HepG2 (cell line): Measurements from ENCODE around the gene TBC1D22A. TPM values are rescaled to one million over a fixed set of nuclear protein-coding genes. Genes with fewer than 3 reads are reported as not detected.

Experiments used
- ATAC-seq: fragments of 200-7000 bp; cut with Tn5 transposase; 3 replicates; pipeline ENCODE4 v1.9.1; 2020; ENCODE audit warnings: mild to moderate bottlenecking, moderate library complexity
- BruUV-seq: library from RNA; stranded (reverse); fragments of 400-500 nt; replicated peaks from 2 replicates; lab custom pipeline; 2021; lab: Mats Ljungman, UMichigan
- CTCF ChIA-PET: fragments of 300-600 bp; formaldehyde crosslinking; extraction: SDS; loops from one replicate; lab custom pipeline; 2021; ENCODE audit warnings: low total read pairs, inconsistent platforms, low intra/inter-chr PET ratio; lab: Yijun Ruan, JAX
- POLR2A ChIA-PET: fragments of 350-600 bp; sonication (Branson Sonifier 250); formaldehyde crosslinking; loops from one replicate; lab custom pipeline; 2020; ENCODE audit warnings: antibody characterized with exemption, inconsistent platforms; lab: Yijun Ruan, JAX
- DNase-seq: peaks from one replicate; pipeline ENCODE4 v3.0.0-alpha.2; 2015; ENCODE audit warnings: low spot score
- FAIRE-seq: peaks from 3 replicates; lab custom pipeline; 2011; peaks lifted over from hg19 to GRCh38; lab: Jason Lieb, UNC
- H2AFZ ChIP-seq: one replicate; pipeline ENCODE4 v1.6.1; 2011; ENCODE audit warnings: low read length, inconsistent platforms
- H3K27ac ChIP-seq: fragments of 300-600 bp; 3 replicates; pipeline ENCODE4 v1.8.0; 2011; ENCODE audit warnings: mixed run types, mild to moderate bottlenecking, mixed read lengths, low read length, inconsistent platforms; ENCODE audit not compliant: insufficient read depth; ENCODE audit errors: extremely low read length
- H3K27me3 ChIP-seq, 2 experiments: fragments of 200-600 bp in 1 of 2; 2 replicates in 1 of 2; 3 replicates in 1 of 2; pipeline versions ENCODE4 v1.6.0 to v1.8.0; 2011; ENCODE audit warnings: low read length in 2 of 2, mild to moderate bottlenecking in 2 of 2, moderate library complexity in 2 of 2, inconsistent platforms in 1 of 2; ENCODE audit not compliant: insufficient read depth in 2 of 2, control insufficient read depth in 1 of 2
- H3K36me3 ChIP-seq, 2 experiments: fragments of 200-600 bp in 1 of 2; replicated peaks in 1 of 2; 2 replicates in 1 of 2; 3 replicates in 1 of 2; pipeline versions ENCODE4 v1.5.1 to v1.8.0; 2011; ENCODE audit warnings: low read length in 2 of 2, inconsistent platforms in 1 of 2; ENCODE audit not compliant: insufficient read depth in 2 of 2, control insufficient read depth in 1 of 2
- H3K4me1 ChIP-seq: 2 replicates; pipeline ENCODE4 v1.5.1; 2012; ENCODE audit warnings: low read length, inconsistent platforms; ENCODE audit not compliant: insufficient read depth
- H3K4me2 ChIP-seq: 2 replicates; pipeline ENCODE4 v1.6.0; 2011; ENCODE audit warnings: low read depth, low read length, inconsistent platforms
- H3K4me3 ChIP-seq, 3 experiments: fragments of 200-600 bp in 1 of 3; sonication (generic), shearing (Covaris generic) in 1 of 3; replicated peaks in 1 of 3; 2 replicates each; pipeline ENCODE4 v1.5.1; 2011 to 2016; ENCODE audit warnings: low read length in 3 of 3, inconsistent platforms in 2 of 3, low read depth in 2 of 3, mild to moderate bottlenecking in 2 of 3, control low read depth in 1 of 3, mixed read lengths in 1 of 3; ENCODE audit not compliant: insufficient read depth in 1 of 3
- H3K79me2 ChIP-seq: one replicate; pipeline ENCODE4 v1.6.1; 2011; ENCODE audit warnings: low read length, inconsistent platforms; ENCODE audit not compliant: insufficient read depth
- H3K9ac ChIP-seq: 2 replicates; pipeline ENCODE4 v1.6.0; 2011; ENCODE audit warnings: mild to moderate bottlenecking, low read depth, low read length, inconsistent platforms; ENCODE audit not compliant: insufficient read depth
- H3K9me3 ChIP-seq: 2 replicates; pipeline ENCODE4 v1.5.1; 2012; ENCODE audit warnings: mild to moderate bottlenecking, low read length
- H4K20me1 ChIP-seq: 2 replicates; pipeline ENCODE4 v1.6.0; 2011; ENCODE audit warnings: inconsistent platforms, mild to moderate bottlenecking, low read length, moderate library complexity; ENCODE audit not compliant: insufficient read depth
- CENPT ChIP-seq: sonication (generic); formaldehyde crosslinking; IDR thresholded peaks from 2 replicates; pipeline ENCODE4 v1.8.0; 2022; ENCODE audit warnings: low read depth, mild to moderate bottlenecking, moderate library complexity, missing genetic modification reagents
- ELF4 ChIP-seq: sonication (generic); formaldehyde crosslinking; IDR thresholded peaks from 2 replicates; pipeline ENCODE4 v1.5.0; 2020; ENCODE audit warnings: missing genetic modification reagents, mild to moderate bottlenecking, moderate library complexity, borderline replicate concordance
- ONECUT2 ChIP-seq: sonication (generic); formaldehyde crosslinking; IDR thresholded peaks from 2 replicates; pipeline ENCODE4 v1.4.0; 2020; ENCODE audit warnings: missing genetic modification reagents
- ZNF441 ChIP-seq: sonication (generic); formaldehyde crosslinking; IDR thresholded peaks from 2 replicates; pipeline ENCODE4 v1.7.0; 2021; ENCODE audit warnings: missing genetic modification reagents, borderline replicate concordance
- ZNF484 ChIP-seq: sonication (generic); formaldehyde crosslinking; IDR thresholded peaks from 2 replicates; pipeline ENCODE4 v1.5.1; 2020; ENCODE audit warnings: mild to moderate bottlenecking, low read depth, missing genetic modification reagents, borderline replicate concordance
- ZNF839 ChIP-seq: sonication (generic); formaldehyde crosslinking; IDR thresholded peaks from 2 replicates; pipeline ENCODE4 v1.4.0; 2020; ENCODE audit warnings: missing genetic modification reagents, mild to moderate bottlenecking, borderline replicate concordance
- ZSCAN29 ChIP-seq: sonication (generic); formaldehyde crosslinking; conservative IDR thresholded peaks from 2 replicates; pipeline ENCODE4 v1.4.0; 2020; ENCODE audit warnings: mild to moderate bottlenecking, missing genetic modification reagents
- WGBS: methylation state at CpG from one replicate; pipeline ENCODE4 v1.1.6; 2017; ENCODE audit warnings: low lambda C conversion rate; 5-methylcytosine and 5-hydroxymethylcytosine counted together
- in situ Hi-C: cut with HindIII; loops from 2 replicates; pipeline ENCODE4 v1.10.0; 2017; ENCODE audit warnings: low pct_unique_long_range_greater_than_20kb; ENCODE audit not compliant: extremely low pct_ligation_motif_present
- intact Hi-C: fragments of 100-400 bp; cut with micrococcal nuclease; formaldehyde crosslinking; loops from one replicate; pipeline ENCODE4 v1.10.0; 2022; ENCODE audit not compliant: unreplicated experiment
- polyA plus RNA-seq, 8 experiments: library from polyadenylated mRNA; depleted of rRNA in 3 of 8; stranded (reverse) in 7 of 8; unstranded in 1 of 8; fragments of >200 nt; fragmentation: Illumina TruSeq in 4 of 8; extraction: Trizol in 4 of 8; gene quantifications; 2 replicates each; pipeline versions ENCODE4 v1.2.1 to v1.2.3, GENCODE V29; 2011 to 2016; ENCODE audit warnings: low read depth in 4 of 8, missing spikeins in 1 of 8, mixed read lengths in 1 of 8; ENCODE audit not compliant: insufficient read depth in 1 of 8
- total RNA-seq, 5 experiments: library from RNA; depleted of rRNA; stranded (reverse); fragments of >200 nt; fragmentation: Illumina TruSeq; extraction: Trizol; gene quantifications; 2 replicates each; pipeline ENCODE4 v1.2.3, GENCODE V29; 2016; ENCODE audit warnings: low read depth in 1 of 5
- TF ChIP-seq, protein P1 (sequence below): IDR thresholded peaks from 2 replicates; pipeline ENCODE4 v1.6.1; 2016; ENCODE audit warnings: mild to moderate bottlenecking

The TBC1D22A gene
- total and polyA plus RNA-seq, 2 of the 13 experiments (the other 11 are each of a cell fraction or from before 2014, with no cell fraction given) = 17.3 to 18.0 TPM

DNA sequence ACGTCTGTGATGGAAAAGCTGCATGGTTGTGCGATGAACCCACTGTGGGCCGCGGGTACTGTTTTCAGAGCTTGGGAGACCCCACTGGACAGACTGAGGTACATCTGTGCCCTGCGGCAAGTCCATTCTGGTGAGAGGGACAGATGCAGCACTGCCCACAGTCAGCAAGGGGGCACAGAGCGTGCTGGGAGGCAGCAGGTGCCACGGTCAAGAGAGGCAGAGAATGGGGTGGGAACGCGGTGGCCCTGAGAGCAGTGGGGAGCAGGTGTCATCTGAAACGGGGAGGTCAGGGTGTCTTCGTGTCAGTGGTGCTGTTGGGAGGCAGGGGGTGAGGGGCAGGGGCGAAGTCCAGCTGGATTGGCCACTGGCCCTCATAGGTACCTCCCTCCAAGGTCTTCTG lies 32.0 kb downstream of the TBC1D22A start:
- Histone ChIP-seq H3K4me2 (no peak overlapping the region), H3K9ac (no peak overlapping the region), H3K36me3 (peaks cover 35 to 44% of the 10 kb centered on the region in 2 experiments), H2AFZ (no peak overlapping the region), H4K20me1 (no peaks in the 10 kb centered on the region), H3K27ac (no peak overlapping the region), H3K4me3 (no peak overlapping the region), H3K27me3 (no peaks in the 10 kb centered on the region), H3K79me2 (peaks cover 11% of the 10 kb centered on the region), H3K4me1 (peaks cover 20% of the 10 kb centered on the region), H3K9me3 (no peaks in the 10 kb centered on the region)
- in situ Hi-C loops = no loop called here
- CTCF ChIA-PET = no interaction called here
- FAIRE-seq = no peak
- intact Hi-C loops = no loop called here
- ATAC-seq = no peak
- no peak for DNase-seq
- 95% methylated on average over 9 of the region's 12 CpGs for WGBS
- POLR2A ChIA-PET = interaction anchor here (1.0 kb wide), 1 partner anchor 32 kb away, joined by 4 read pairs; the partner anchor contains the start of gene TBC1D22A
- BruUV-seq = no TSS peak
- TF ChIP-seq, protein P1, sequence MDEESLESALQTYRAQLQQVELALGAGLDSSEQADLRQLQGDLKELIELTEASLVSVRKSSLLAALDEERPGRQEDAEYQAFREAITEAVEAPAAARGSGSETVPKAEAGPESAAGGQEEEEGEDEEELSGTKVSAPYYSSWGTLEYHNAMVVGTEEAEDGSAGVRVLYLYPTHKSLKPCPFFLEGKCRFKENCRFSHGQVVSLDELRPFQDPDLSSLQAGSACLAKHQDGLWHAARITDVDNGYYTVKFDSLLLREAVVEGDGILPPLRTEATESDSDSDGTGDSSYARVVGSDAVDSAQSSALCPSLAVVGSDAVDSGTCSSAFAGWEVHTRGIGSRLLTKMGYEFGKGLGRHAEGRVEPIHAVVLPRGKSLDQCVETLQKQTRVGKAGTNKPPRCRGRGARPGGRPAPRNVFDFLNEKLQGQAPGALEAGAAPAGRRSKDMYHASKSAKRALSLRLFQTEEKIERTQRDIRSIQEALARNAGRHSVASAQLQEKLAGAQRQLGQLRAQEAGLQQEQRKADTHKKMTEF (CRISPR knock-in tag) = no peak
- no peak for TF ChIP-seq ZNF441 (CRISPR knock-in tag)
- TF ChIP-seq ONECUT2 (CRISPR knock-in tag) = no peak
- TF ChIP-seq CENPT (CRISPR knock-in tag) = no peak
- TF ChIP-seq ZNF839 (CRISPR knock-in tag) = no peak
- TF ChIP-seq ELF4 (CRISPR knock-in tag) = no peak
- no peak for TF ChIP-seq ZNF484 (CRISPR knock-in tag)
- no peak for TF ChIP-seq ZSCAN29 (CRISPR knock-in tag)
